ENCODE results near the gene TARBP1. TPM values are rescaled to one million over a fixed set of nuclear protein-coding genes. Genes with fewer than 3 reads are reported as not detected.

Gene TARBP1
- total and polyA plus RNA-seq, 2 of the 13 experiments (the other 11 are each of a cell fraction or from before 2014, with no cell fraction given), result 37.7 to 67.0 TPM

DNA sequence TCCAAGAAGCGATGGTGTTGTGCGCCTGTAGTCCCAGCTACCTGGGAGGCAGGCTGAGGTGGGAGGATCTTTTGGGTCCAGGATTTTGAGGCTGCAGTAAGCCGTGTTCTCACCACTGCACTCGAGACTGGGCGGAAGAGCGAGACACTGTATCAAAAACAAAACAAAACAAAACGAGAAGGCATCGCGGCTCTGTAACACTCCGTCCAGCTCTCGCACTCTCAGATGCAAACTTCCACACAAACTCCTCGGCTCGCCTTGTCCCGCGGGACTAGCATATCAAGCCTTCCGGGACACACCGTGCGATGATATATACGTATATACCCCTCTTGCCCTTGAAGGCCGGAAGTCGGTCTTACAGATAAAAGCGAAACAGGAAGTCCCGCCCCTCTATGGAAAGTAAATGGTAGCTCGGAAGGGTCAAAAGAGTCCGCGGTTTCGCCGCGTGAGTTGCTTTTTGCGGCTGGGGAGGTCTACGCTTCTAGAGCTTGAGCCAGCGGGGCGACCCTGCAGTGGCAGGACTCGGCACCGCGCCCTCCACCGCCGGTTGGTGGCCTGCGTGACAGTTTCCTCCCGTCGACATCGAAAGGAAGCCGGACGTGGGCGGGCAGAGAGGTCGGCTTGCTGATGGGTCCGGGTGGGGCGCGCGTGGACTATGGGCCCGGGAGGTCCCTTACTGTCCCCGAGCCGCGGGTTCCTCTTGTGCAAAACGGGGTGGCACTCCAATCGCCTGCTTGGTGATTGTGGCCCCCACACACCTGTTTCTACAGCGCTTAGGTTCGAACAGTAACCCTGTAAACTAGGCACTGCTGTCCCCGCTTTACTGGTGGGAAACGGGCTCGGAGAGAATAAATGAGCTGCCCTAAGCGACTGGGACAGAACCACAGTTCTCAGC, 105.7 kb downstream of the TARBP1 start, which contains the start of gene COA6 (continued):
- TF ChIP-seq FOXK1 (CRISPR knock-in tag; IDR thresholded peaks at IDR 0.05; ENCODE audit: borderline replicate concordance, low read depth) (peak; percentile 84; the same call in 1 of the 2 replicates), CCAR2 (optimal IDR thresholded peaks at IDR 0.05; ENCODE audit: low read depth, low read length) (no peak), GZF1 (CRISPR knock-in tag; IDR thresholded peaks at IDR 0.05) (peak; percentile 76; the same call in 1 of the 2 replicates), SIN3B (IDR thresholded peaks at IDR 0.05; ENCODE audit: low read length) (peak; percentile 79; the same call in 1 of the 2 replicates), ZC3H4 (CRISPR knock-in tag; IDR thresholded peaks at IDR 0.05; ENCODE audit: borderline replicate concordance) (no peak), NR2C2 (CRISPR knock-in tag; IDR thresholded peaks at IDR 0.05; ENCODE audit: borderline replicate concordance) (peak; percentile 72; the same call in 1 of the 2 replicates), ZBTB7B (CRISPR knock-in tag; IDR thresholded peaks at IDR 0.05) (peak; percentile 69; the same call in 1 of the 2 replicates), FOXP1 (IDR thresholded peaks at IDR 0.05) (no peak), FOXP1 (CRISPR knock-in tag; IDR thresholded peaks at IDR 0.05) (peak; percentile 37; the same call in 1 of the 2 replicates), ZNF781 (CRISPR knock-in tag; IDR thresholded peaks at IDR 0.05; ENCODE audit: borderline replicate concordance, not compliant biosample characterization) (peak; percentile 94), TP53 (CRISPR knock-in tag; conservative IDR thresholded peaks at IDR 0.05) (no peak), AHR (CRISPR knock-in tag; IDR thresholded peaks at IDR 0.05) (peak; percentile 64; the same call in 1 of the 2 replicates), MXI1 (IDR thresholded peaks at IDR 0.05; ENCODE audit: borderline replicate concordance, low read depth, low read length) (peak; percentile 58; the same call in 1 of the 3 replicates), CEBPG (CRISPR knock-in tag; IDR thresholded peaks at IDR 0.05) (no peak), ZNF282 (IDR thresholded peaks at IDR 0.05; ENCODE audit: partially characterized antibody) (no peak), ZIK1 (CRISPR knock-in tag; IDR thresholded peaks at IDR 0.05; ENCODE audit: borderline replicate concordance, low read depth) (peak; percentile 81; the same call in 1 of the 2 replicates), ZNF883 (CRISPR knock-in tag; IDR thresholded peaks at IDR 0.05; ENCODE audit: not compliant biosample characterization) (peak; percentile 89)
- TF ChIP-seq, protein P1, sequence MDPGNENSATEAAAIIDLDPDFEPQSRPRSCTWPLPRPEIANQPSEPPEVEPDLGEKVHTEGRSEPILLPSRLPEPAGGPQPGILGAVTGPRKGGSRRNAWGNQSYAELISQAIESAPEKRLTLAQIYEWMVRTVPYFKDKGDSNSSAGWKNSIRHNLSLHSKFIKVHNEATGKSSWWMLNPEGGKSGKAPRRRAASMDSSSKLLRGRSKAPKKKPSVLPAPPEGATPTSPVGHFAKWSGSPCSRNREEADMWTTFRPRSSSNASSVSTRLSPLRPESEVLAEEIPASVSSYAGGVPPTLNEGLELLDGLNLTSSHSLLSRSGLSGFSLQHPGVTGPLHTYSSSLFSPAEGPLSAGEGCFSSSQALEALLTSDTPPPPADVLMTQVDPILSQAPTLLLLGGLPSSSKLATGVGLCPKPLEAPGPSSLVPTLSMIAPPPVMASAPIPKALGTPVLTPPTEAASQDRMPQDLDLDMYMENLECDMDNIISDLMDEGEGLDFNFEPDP (CRISPR knock-in tag; conservative IDR thresholded peaks at IDR 0.05), result 0 out of 2 replicates have a peak, but pooled peaks have one; percentile 90
- TF ChIP-seq, protein P2, sequence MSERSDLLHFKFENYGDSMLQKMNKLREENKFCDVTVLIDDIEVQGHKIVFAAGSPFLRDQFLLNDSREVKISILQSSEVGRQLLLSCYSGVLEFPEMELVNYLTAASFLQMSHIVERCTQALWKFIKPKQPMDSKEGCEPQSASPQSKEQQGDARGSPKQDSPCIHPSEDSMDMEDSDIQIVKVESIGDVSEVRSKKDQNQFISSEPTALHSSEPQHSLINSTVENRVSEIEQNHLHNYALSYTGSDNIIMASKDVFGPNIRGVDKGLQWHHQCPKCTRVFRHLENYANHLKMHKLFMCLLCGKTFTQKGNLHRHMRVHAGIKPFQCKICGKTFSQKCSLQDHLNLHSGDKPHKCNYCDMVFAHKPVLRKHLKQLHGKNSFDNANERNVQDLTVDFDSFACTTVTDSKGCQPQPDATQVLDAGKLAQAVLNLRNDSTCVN (CRISPR knock-in tag; IDR thresholded peaks at IDR 0.05; ENCODE audit: borderline replicate concordance), result peak; percentile 47; the same call in 1 of the 2 replicates
- TF ChIP-seq, protein P3, sequence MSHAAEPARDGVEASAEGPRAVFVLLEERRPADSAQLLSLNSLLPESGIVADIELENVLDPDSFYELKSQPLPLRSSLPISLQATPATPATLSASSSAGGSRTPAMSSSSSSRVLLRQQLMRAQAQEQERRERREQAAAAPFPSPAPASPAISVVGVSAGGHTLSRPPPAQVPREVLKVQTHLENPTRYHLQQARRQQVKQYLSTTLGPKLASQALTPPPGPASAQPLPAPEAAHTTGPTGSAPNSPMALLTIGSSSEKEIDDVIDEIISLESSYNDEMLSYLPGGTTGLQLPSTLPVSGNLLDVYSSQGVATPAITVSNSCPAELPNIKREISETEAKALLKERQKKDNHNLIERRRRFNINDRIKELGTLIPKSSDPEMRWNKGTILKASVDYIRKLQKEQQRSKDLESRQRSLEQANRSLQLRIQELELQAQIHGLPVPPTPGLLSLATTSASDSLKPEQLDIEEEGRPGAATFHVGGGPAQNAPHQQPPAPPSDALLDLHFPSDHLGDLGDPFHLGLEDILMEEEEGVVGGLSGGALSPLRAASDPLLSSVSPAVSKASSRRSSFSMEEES (CRISPR knock-in tag; IDR thresholded peaks at IDR 0.05), result peak; percentile 96
- TF ChIP-seq, protein P4, sequence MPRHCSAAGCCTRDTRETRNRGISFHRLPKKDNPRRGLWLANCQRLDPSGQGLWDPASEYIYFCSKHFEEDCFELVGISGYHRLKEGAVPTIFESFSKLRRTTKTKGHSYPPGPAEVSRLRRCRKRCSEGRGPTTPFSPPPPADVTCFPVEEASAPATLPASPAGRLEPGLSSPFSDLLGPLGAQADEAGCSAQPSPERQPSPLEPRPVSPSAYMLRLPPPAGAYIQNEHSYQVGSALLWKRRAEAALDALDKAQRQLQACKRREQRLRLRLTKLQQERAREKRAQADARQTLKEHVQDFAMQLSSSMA (CRISPR knock-in tag; IDR thresholded peaks at IDR 0.05), result peak; percentile 87
- TF ChIP-seq, protein P5, sequence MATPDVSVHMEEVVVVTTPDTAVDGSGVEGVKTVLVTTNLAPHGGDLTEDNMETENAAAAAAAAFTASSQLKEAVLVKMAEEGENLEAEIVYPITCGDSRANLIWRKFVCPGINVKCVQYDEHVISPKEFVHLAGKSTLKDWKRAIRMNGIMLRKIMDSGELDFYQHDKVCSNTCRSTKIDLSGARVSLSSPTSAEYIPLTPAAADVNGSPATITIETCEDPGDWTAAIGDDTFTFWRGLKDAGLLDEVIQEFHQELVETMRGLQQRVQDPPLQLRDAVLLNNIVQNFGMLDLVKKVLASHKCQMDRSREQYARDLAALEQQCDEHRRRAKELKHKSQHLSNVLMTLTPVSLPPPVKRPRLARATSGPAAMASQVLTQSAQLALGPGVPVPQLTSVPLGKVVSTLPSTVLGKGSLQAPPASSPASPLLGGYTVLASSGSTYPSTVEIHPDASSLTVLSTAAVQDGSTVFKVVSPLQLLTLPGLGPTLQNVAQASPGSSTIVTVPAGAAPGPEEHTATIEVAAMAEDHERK (CRISPR knock-in tag; IDR thresholded peaks at IDR 0.05; ENCODE audit: low read depth), result peak; percentile 25; the same call in 1 of the 2 replicates
